Breast epithelium (tissue), 4 donors: ENCODE measurements around the gene COL18A1. TPM values are rescaled to one million over a fixed set of nuclear protein-coding genes. Genes with fewer than 3 reads are reported as not detected.

ENCODE experiments used
- DNase-seq, 2 donors: peaks; one replicate each; pipeline ENCODE4 v3.0.0-alpha.2; 2019; ENCODE audit warnings: low spot score in 2 of 2
- H3K27ac ChIP-seq, 2 donors: fragments of 200-600 bp; sonication (generic) in 1 of 2; one replicate each; pipeline ENCODE4 v1.5.1; 2016 to 2019; ENCODE audit warnings: mild to moderate bottlenecking in 1 of 2
- H3K27me3 ChIP-seq, 2 donors: fragments of 200-600 bp; sonication (generic) in 1 of 2; one replicate each; pipeline versions ENCODE4 v1.5.1 to v1.6.0; 2017 to 2019; ENCODE audit warnings: control low read depth in 1 of 2, mild to moderate bottlenecking in 1 of 2
- H3K36me3 ChIP-seq: fragments of 200-600 bp; one replicate; pipeline ENCODE4 v1.5.1; 2019
- H3K4me1 ChIP-seq, 2 donors: fragments of 200-600 bp; sonication (generic); one replicate each; pipeline ENCODE4 v1.5.1; 2016 to 2019; ENCODE audit warnings: control low read depth in 1 of 2
- H3K4me3 ChIP-seq, 3 donors: fragments of 200-600 bp; sonication (generic); 1 replicate in 2 of 3; 2 replicates in 1 of 3; pipeline ENCODE4 v1.5.1; 2016 to 2019; ENCODE audit warnings: mild to moderate bottlenecking in 3 of 3, moderate library complexity in 2 of 3
- H3K9me3 ChIP-seq, 2 donors: fragments of 200-600 bp; sonication (generic) in 1 of 2; one replicate each; pipeline ENCODE4 v1.5.1; 2016 to 2019; ENCODE audit warnings: control low read depth in 1 of 2
- POLR2A ChIP-seq: fragments of 450-650 bp; IDR thresholded peaks from one replicate; pipeline ENCODE4 v1.6.1; 2016; ENCODE audit warnings: antibody characterized with exemption, mild to moderate bottlenecking, moderate library complexity
- POLR2AphosphoS5 ChIP-seq, 3 donors: sonication (generic); formaldehyde crosslinking; IDR thresholded peaks; one replicate each; pipeline ENCODE4 v1.6.1; 2017; ENCODE audit warnings: antibody characterized with exemption in 3 of 3
- intact Hi-C: fragments of 100-400 bp; cut with DNase I; formaldehyde crosslinking; loops from one replicate; pipeline ENCODE4 v1.15.1; 2023; ENCODE audit warnings: low total_unique reads
- total RNA-seq, 3 donors: library from RNA; depleted of rRNA; stranded (reverse); fragments of >200 nt; gene quantifications; one replicate each; pipeline ENCODE4 v1.1.0, GENCODE V29; 2016
- TF ChIP-seq, protein P1 (sequence below), 3 donors: fragments of 450-650 bp; IDR thresholded peaks; one replicate each; pipeline ENCODE4 v1.5.1; 2016 to 2017; ENCODE audit warnings: antibody characterized with exemption in 3 of 3, mild to moderate bottlenecking in 3 of 3, moderate library complexity in 3 of 3

Gene COL18A1
- total RNA-seq, 3 donors from 2014 or later: 48.3 to 62.9 (median 55.8) TPM

GRCh38 chr21:45390121-45390751, 14.7 kb upstream of the COL18A1 start:
- no peak for DNase-seq
- Histone ChIP-seq H3K9me3 (no peaks in the 10 kb centered on the region), H3K4me1 (peaks cover 0 to 6% of the 10 kb centered on the region in 2 donors), H3K27me3 (peaks cover 0 to 5% of the 10 kb centered on the region in 2 donors), H3K4me3 (no peak overlapping the region), H3K27ac (no peak overlapping the region), H3K36me3 (no peaks in the 10 kb centered on the region)
- intact Hi-C loops: no loop called here
- TF ChIP-seq POLR2AphosphoS5 (IDR thresholded peaks at IDR 0.05): no peak
- TF ChIP-seq, protein P1, sequence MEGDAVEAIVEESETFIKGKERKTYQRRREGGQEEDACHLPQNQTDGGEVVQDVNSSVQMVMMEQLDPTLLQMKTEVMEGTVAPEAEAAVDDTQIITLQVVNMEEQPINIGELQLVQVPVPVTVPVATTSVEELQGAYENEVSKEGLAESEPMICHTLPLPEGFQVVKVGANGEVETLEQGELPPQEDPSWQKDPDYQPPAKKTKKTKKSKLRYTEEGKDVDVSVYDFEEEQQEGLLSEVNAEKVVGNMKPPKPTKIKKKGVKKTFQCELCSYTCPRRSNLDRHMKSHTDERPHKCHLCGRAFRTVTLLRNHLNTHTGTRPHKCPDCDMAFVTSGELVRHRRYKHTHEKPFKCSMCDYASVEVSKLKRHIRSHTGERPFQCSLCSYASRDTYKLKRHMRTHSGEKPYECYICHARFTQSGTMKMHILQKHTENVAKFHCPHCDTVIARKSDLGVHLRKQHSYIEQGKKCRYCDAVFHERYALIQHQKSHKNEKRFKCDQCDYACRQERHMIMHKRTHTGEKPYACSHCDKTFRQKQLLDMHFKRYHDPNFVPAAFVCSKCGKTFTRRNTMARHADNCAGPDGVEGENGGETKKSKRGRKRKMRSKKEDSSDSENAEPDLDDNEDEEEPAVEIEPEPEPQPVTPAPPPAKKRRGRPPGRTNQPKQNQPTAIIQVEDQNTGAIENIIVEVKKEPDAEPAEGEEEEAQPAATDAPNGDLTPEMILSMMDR (IDR thresholded peaks at IDR 0.05): no peak
- TF ChIP-seq POLR2A: no peak

DNA sequence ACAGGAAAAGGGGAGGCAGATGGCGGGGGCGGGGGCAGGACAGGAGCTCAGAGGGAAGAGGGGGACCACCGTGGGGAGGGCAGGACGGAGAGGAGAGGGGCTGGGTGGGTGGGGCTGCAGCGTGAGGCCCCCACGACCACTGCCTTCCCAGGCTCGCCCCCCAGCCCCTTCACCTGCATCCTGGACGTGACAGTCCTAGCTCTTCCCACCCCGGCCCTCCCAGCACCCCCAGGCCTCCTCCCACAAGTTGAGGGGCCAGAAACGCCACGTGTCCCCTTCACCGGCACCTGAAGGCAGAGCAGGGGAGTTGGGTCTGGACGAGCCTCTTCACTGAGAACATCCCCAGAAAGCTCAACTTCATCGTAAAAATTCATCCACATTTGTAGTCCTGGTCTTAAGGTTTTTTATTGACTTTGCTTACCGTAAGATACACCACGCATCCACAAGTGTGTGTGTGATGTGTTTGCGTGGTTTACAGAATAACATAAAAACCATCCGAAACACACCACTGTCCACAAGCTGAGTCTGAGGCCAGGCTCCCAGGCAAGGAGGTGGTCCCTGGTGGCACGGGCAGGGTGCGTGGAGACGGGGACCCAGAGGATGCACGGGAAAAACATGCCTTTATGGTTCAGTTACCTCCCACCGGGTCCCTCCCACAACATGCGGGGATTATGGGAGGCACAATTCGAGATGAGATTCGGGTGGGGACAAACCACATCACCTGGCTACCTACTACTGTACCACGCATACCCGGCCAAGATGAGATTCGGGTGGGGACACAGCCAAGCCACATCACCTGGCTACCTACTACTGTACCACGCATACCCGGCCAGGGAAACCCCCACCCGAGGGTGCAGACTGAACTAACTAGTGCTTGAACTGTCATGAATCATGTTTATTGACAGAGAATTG, 13.9 kb upstream of the COL18A1 start:
- no peaks in the 10 kb centered on the region for H3K9me3 ChIP-seq
- H3K27me3 ChIP-seq: no peaks in the 10 kb centered on the region
- no peaks in the 10 kb centered on the region for H3K36me3 ChIP-seq
- intact Hi-C loops: no loop called here
- no peak overlapping the region for H3K4me3 ChIP-seq
- no peak overlapping the region for H3K27ac ChIP-seq
- DNase-seq: no peak
- no peak for TF ChIP-seq POLR2AphosphoS5 (IDR thresholded peaks at IDR 0.05)
- TF ChIP-seq POLR2A: no peak
- TF ChIP-seq, protein P1 (IDR thresholded peaks at IDR 0.05): no peak
- peaks cover 0 to 6% of the 10 kb centered on the region in 2 donors for H3K4me1 ChIP-seq

GRCh38 chr21:45391743-45392572, 13.0 kb upstream of the COL18A1 start:
- H3K4me1 ChIP-seq: peaks cover 0 to 6% of the 10 kb centered on the region in 2 donors
- TF ChIP-seq POLR2AphosphoS5 (IDR thresholded peaks at IDR 0.05): no peak
- TF ChIP-seq, protein P1 (IDR thresholded peaks at IDR 0.05): no peak
- TF ChIP-seq POLR2A: no peak
- no peaks in the 10 kb centered on the region for H3K27me3 ChIP-seq
- intact Hi-C loops: no loop called here
- no peaks in the 10 kb centered on the region for H3K36me3 ChIP-seq
- H3K4me3 ChIP-seq: no peak overlapping the region
- no peak for DNase-seq
- H3K9me3 ChIP-seq: no peaks in the 10 kb centered on the region
- H3K27ac ChIP-seq: no peak overlapping the region

- H3K36me3 ChIP-seq: no peaks in the 10 kb centered on the region
- no peak for DNase-seq
- intact Hi-C loops: no loop called here
- no peak overlapping the region for H3K27ac ChIP-seq
- no peaks in the 10 kb centered on the region for H3K27me3 ChIP-seq
- H3K4me3 ChIP-seq: no peak overlapping the region
- no peaks in the 10 kb centered on the region for H3K4me1 ChIP-seq
- TF ChIP-seq, protein P1 (IDR thresholded peaks at IDR 0.05): no peak
- TF ChIP-seq POLR2A: no peak
- TF ChIP-seq POLR2AphosphoS5 (IDR thresholded peaks at IDR 0.05): no peak
- H3K9me3 ChIP-seq: no peaks in the 10 kb centered on the region
Measured at GRCh38 chr21:45392573-45392971, 12.4 kb upstream of the COL18A1 start.
